Calu3 (cell line): ENCODE measurements around the gene DAB1. TPM values are rescaled to one million over a fixed set of nuclear protein-coding genes. Genes with fewer than 3 reads are reported as not detected.

Source experiments
- BruUV-seq: library from RNA; stranded (reverse); fragments of 400-500 nt; replicated peaks from 2 replicates; lab custom pipeline; 2021; lab: Mats Ljungman, UMichigan
- CTCF ChIA-PET: fragments of 300-600 bp; sonication (Branson Sonifier 250); formaldehyde crosslinking; loops from one replicate; lab custom pipeline; 2022; ENCODE audit warnings: antibody characterized with exemption; lab: Charles Lee
- DNase-seq: peaks from one replicate; pipeline ENCODE4 v3.0.0; 2022
- H3K27ac Mint-ChIP-seq: one replicate; pipeline ENCODE4 v1.8.0; 2022; ENCODE audit warnings: mixed read lengths; ENCODE audit not compliant: unreplicated experiment
- H3K27me3 Mint-ChIP-seq: one replicate; pipeline ENCODE4 v1.8.0; 2022; ENCODE audit warnings: mixed read lengths; ENCODE audit not compliant: unreplicated experiment
- H3K36me3 Mint-ChIP-seq: one replicate; pipeline ENCODE4 v1.8.0; 2022; ENCODE audit warnings: mild to moderate bottlenecking, moderate library complexity, mixed read lengths; ENCODE audit not compliant: insufficient read depth, unreplicated experiment
- H3K4me1 Mint-ChIP-seq: one replicate; pipeline ENCODE4 v1.8.0; 2022; ENCODE audit warnings: mild to moderate bottlenecking, low read depth, mixed read lengths; ENCODE audit not compliant: unreplicated experiment
- H3K4me3 Mint-ChIP-seq: one replicate; pipeline ENCODE4 v1.8.0; 2022; ENCODE audit warnings: mild to moderate bottlenecking, low read depth, moderate library complexity, mixed read lengths; ENCODE audit not compliant: unreplicated experiment
- H3K9me3 Mint-ChIP-seq: one replicate; pipeline ENCODE4 v1.8.0; 2022; ENCODE audit warnings: low read depth, mixed read lengths; ENCODE audit not compliant: unreplicated experiment
- intact Hi-C: fragments of 100-400 bp; cut with micrococcal nuclease; formaldehyde crosslinking; loops from one replicate; pipeline ENCODE4 v1.10.0; 2022; ENCODE audit not compliant: unreplicated experiment
- total RNA-seq: library from RNA; stranded (reverse); gene quantifications from 2 replicates; pipeline ENCODE4 v1.2.3, GENCODE V29; 2022
- TF ChIP-seq, protein P1 (sequence below): fragments of 200-600 bp; IDR thresholded peaks from one replicate; pipeline ENCODE4 v1.8.0; 2022; ENCODE audit warnings: antibody characterized with exemption; ENCODE audit not compliant: unreplicated experiment

The DAB1 gene
- total RNA-seq, 1 experiment from 2014 or later: not detected

DNA sequence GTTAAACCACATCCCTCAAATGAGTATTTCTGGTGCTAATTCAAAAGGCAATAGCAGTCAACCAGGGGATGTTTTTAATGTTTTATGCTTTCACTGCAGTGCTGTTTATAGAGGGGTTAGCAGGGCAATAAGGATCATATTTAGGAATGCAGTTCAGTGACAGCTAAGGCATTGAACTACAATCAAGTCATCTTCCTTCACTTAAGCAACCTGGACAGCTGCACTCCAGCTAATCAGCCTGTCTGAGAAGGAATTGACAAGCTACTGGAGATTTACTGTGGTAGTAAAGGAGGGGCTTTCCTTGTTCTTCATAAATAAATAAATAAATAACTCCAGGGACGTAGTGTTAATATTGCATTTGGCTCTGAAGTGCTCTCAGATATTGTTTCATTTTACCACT lies 93.9 kb downstream of the DAB1 start:
- Mint-ChIP-seq H3K4me3 (no peak overlapping the region), H3K9me3 (peaks cover 11% of the 10 kb centered on the region), H3K27ac (no peak overlapping the region), H3K36me3 (no peaks in the 10 kb centered on the region), H3K27me3 (no peaks in the 10 kb centered on the region), H3K4me1 (no peaks in the 10 kb centered on the region)
- TF ChIP-seq, protein P1, sequence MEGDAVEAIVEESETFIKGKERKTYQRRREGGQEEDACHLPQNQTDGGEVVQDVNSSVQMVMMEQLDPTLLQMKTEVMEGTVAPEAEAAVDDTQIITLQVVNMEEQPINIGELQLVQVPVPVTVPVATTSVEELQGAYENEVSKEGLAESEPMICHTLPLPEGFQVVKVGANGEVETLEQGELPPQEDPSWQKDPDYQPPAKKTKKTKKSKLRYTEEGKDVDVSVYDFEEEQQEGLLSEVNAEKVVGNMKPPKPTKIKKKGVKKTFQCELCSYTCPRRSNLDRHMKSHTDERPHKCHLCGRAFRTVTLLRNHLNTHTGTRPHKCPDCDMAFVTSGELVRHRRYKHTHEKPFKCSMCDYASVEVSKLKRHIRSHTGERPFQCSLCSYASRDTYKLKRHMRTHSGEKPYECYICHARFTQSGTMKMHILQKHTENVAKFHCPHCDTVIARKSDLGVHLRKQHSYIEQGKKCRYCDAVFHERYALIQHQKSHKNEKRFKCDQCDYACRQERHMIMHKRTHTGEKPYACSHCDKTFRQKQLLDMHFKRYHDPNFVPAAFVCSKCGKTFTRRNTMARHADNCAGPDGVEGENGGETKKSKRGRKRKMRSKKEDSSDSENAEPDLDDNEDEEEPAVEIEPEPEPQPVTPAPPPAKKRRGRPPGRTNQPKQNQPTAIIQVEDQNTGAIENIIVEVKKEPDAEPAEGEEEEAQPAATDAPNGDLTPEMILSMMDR: no peak
- intact Hi-C loops: no loop called here
- no peak for DNase-seq
- BruUV-seq: no TSS peak
- CTCF ChIA-PET: no interaction called here

DNA sequence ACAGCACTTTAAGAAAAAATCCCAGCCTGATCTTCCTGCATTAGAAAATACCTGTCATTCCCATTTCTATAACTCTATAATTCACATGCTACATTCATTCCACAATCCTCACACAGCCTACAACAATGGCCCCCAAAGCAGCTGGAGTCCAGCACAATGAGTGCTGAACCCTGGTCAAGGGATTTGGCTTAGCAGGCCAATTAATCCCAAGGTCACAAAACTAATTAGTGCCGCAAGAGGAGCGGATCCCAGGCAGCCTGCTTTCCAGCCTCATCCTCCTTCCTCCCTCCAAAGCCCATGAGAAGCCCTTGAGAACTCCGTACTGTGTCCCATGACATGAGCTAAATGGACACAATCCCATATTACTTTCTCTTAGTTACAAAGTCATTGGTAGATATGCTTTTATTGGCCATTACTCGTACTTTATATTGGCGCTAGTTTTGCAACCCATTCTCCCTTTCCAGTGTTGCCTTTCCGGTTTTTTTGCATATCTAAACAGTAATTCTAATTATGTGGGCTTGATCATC lies 94.8 kb downstream of the DAB1 start:
- no peak overlapping the region for H3K4me3 Mint-ChIP-seq
- peaks cover 11% of the 10 kb centered on the region for H3K9me3 Mint-ChIP-seq
- H3K36me3 Mint-ChIP-seq: no peaks in the 10 kb centered on the region
- BruUV-seq: no TSS peak
- H3K27me3 Mint-ChIP-seq: no peaks in the 10 kb centered on the region
- intact Hi-C loops: no loop called here
- no peak for DNase-seq
- H3K27ac Mint-ChIP-seq: no peak overlapping the region
- TF ChIP-seq, protein P1: no peak
- CTCF ChIA-PET: interaction anchor here (0.6 to 0.7 kb wide), 2 partner anchors 159 to 524 kb away, joined by 3 to 5 read pairs; no protein-coding TSS in a partner anchor
- no peaks in the 10 kb centered on the region for H3K4me1 Mint-ChIP-seq

DNA sequence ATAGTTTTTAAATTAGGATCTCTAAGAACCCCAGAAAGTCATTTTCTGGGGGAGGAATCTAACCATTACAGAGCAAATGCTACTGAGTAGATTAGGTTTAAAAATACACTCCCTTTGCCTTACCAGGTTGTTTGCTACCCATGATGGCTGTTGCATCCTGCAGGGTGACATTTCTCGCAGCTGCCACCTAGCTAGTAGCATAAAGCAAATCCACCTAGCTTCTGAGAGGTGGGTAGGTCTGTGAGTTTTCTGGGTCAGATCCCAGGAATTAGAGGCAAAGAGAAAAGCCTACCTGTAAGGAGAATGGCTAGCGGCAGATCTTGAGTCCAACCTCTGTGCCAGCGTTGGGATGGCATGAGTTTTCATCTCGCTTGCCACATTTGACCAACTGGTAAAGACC lies 95.9 kb downstream of the DAB1 start:
- intact Hi-C loops: no loop called here
- H3K27me3 Mint-ChIP-seq: no peaks in the 10 kb centered on the region

DNA sequence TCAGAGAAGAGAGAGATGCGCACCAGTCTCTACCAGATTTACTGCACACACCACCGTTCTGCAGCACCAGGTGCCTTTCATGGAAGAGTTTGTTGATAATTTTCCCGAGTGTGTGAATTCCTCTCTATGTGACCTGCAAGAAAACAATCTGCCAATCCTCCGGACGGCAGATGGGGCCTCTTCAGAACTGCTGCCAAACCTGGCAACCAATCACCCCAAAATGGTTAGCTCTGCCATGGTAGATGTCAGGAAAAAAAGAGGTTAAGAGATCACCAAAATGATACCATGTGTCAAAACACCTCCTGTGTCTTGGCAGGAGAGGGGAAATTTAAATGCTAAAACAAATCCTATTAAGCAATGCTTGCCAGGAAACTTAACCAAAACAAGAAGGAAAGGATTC lies 96.5 kb downstream of the DAB1 start:
- TF ChIP-seq, protein P1: no peak
- intact Hi-C loops: no loop called here
- no peaks in the 10 kb centered on the region for H3K27me3 Mint-ChIP-seq
- DNase-seq: no peak
- H3K36me3 Mint-ChIP-seq: no peaks in the 10 kb centered on the region
- H3K27ac Mint-ChIP-seq: no peak overlapping the region
- CTCF ChIA-PET: no interaction called here
- BruUV-seq: no TSS peak
- peaks cover 8% of the 10 kb centered on the region for H3K9me3 Mint-ChIP-seq
- no peak overlapping the region for H3K4me3 Mint-ChIP-seq
- no peaks in the 10 kb centered on the region for H3K4me1 Mint-ChIP-seq

More for the DNA sequence above, 95.9 kb downstream of the DAB1 start:
- Mint-ChIP-seq H3K4me1 (no peaks in the 10 kb centered on the region), H3K36me3 (no peaks in the 10 kb centered on the region), H3K27ac (no peak overlapping the region), H3K4me3 (no peak overlapping the region), H3K9me3 (peaks cover 11% of the 10 kb centered on the region)
- no TSS peak for BruUV-seq
- CTCF ChIA-PET: no interaction called here
- no peak for DNase-seq
- TF ChIP-seq, protein P1: no peak
